GF-D8 (cell line): ENCODE measurements around the gene ATP7A.

Experiments used
- DNase-seq: peaks from one replicate; lab custom pipeline; 2025; lab: John Stamatoyannopoulos, UW

ATP7A gene

DNA sequence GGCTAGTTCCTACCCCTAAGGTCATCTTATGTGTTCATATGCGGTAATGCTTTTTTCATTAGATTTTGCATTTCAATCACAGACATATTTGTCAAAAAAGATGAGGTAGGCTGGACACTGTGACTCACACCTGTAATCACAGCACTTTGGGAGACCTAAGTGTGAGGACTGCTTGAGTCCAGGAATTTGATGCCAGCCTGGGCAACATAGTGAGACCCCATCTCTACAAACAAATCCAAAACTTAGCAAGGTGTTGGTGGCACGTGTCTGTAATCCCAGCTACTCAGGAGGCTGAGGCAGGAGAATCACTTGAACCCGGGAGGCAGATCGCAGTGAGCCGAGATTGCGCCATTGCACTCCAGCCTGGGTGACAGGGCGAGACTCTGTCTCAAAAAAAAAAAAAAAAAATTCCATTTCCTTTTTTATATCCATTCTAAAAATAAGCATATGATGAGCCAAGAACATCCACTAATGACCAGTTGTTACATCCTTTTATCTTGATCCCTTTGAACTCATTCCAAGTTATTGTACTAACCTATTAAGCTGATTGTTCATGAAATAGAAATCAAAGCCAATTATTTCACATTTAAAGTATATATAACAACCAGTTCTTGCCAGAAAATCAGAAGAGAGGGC lies 35.5 kb downstream of the ATP7A start:
- DNase-seq: no peak

DNA sequence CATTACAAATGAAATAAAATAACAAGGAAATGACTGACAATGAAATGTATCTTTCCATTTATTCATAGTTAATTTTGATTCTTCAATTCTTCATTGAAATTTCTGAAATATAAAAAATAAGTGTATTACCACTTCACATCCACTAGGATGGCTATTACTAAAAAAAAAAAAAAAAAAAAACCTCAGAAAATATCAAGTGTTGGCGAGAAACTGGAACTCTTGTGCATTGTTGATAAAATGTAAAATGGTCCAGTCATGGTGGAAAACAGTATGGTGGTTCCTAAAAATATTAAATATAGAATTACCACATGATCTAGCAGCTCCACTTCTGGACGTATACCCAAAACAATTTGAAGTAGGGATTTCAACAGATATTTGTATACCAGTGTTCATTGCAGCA lies 36.1 kb downstream of the ATP7A start:
- no peak for DNase-seq

GRCh38 chrX:77949840-77950239 lies 39.3 kb downstream of the ATP7A start:
- DNase-seq: no peak

GRCh38 chrX:77952173-77952572 lies 41.7 kb downstream of the ATP7A start:
- no peak for DNase-seq

DNA sequence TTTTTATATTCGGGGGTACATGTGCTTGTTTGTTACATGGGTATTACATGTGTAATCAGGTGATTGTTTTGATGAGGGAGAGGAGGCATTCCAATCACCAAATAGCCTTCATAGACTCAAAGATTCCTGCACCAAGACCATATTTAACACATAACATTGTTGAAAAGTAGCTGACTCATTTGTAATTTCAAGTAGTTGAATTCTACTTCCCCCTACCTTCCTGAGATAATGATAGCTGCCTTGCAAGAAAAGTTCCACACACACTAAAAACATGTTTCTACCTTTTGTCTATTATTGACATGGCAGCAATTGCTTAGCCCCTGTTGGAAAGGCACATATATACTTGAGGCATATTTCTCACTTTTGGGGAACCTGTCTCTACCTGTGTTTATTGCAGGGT lies 42.8 kb downstream of the ATP7A start:
- no peak for DNase-seq

DNA sequence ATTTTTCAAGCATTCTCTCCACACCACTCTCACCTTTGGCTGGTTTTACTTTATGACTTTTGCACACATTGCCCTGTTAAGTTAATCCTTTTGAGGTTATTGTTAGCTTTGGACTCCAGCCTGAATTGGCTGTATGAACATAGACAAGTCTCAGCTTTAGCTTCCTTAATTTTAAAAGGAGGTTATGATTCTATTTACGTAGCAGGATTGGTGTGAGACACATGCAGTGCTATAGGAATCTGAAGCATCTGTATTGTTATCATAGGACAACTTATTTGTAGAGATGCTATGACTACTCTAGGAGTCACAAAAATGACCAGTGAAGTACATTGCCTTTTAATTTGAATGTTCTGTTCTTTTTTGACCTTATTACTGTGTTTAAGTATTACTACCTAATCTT lies 43.2 kb downstream of the ATP7A start:
- no peak for DNase-seq

DNA sequence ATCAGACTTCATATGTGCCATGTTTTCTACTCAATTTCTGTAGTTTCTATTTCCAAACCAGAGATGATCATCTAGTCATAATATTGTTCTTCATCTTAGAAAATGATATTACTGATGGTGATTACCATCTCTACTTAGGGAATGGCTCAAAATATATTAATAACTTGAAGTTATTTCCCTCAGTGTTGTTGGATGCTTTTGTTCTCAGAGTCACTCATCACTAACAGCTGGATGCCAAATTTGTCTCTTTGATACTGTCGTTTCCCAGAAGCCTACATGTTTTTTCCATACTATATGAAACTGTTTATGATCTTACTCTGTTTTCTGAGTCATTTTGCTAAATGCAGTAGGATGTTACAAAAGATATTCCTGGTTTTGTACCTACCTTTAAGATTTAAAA lies 50.1 kb downstream of the ATP7A start:
- no peak for DNase-seq

DNA sequence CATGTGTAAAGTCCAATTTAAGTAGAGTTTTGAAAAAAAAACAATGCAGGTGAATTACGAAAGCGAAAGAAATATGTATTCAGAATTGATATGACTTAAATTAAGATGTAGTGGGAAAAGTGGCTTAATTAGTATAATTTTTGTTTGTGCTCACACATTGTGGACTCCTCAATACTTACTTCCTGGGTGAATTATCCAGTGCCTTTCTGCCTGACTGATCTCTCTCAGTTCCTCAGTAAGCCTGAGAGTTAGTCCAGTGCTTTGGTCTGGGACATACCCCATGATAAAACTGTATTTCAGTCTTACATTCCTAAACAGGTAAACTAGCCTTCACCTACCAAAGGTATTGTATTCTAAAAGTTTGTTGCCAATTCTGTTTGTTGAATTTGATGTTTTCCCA lies 50.6 kb downstream of the ATP7A start:
- no peak for DNase-seq

GRCh38 chrX:77962068-77962902 lies 51.8 kb downstream of the ATP7A start:
- DNase-seq: no peak

- no peak for DNase-seq
Observed at GRCh38 chrX:77966361-77966760, 55.9 kb downstream of the ATP7A start.

DNA sequence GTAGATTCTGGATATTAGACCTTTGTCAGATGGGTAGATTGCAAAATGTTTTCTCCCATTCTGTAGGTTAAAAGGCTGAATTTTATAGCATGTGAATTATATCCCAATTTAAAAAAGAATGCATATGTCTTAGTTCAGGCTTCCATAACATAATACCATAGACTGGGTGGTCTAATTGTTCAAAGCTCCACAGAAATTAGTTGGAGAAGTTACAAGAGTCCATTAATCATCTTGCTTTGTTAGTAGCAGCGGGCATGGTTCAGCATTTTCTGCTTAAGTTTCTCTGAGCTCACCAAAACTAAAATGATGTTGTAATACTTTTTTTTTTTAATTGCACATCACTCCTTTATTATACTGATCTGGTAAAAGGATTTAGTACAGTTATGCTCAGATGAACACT lies 57.1 kb downstream of the ATP7A start:
- no peak for DNase-seq

- no peak for DNase-seq
Observed at GRCh38 chrX:77969538-77969937, 59.0 kb downstream of the ATP7A start, which contains the start of gene PGAM4. Gene PGAM4, minus strand, starts transcription at chrX:77969638. Its CDS starts 0 bp downstream, at chrX:77969638.

DNA sequence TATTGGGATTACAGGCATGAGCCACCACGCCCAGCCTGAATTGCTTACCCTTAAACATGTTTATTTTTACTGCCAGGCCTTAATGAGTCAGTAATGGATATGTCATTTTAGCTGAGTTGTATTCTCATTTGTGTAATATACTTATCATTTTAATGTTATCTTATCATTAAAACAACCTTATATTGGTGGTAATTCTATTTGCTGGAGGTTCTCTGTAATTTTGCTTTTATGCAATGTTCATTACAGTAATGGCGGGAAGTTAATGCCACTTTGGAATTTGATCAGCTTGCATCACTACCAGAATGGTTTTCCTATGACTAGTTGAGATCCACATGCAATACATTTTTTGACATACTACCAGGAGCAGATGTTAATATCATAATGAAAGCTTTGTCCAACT lies 65.3 kb downstream of the ATP7A start:
- no peak for DNase-seq

DNA sequence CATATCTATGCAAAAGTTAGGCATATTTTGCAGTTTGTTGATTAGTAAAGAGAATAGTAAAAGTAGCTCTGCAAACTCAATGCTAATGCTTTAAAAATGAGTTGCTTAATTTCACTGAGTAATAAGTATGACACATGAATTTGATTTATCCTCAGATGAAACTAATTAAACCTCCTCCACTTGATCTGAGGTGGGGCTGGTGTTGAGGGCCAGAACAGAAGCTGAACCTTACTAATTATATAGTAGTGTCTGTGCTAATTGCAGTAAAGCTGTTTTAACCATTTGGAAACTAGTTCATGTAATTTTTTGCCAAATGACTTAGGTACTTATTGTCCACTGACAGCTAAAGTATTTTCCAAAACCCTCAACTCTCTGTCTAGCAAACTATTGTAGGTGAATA lies 66.6 kb downstream of the ATP7A start:
- no peak for DNase-seq

DNA sequence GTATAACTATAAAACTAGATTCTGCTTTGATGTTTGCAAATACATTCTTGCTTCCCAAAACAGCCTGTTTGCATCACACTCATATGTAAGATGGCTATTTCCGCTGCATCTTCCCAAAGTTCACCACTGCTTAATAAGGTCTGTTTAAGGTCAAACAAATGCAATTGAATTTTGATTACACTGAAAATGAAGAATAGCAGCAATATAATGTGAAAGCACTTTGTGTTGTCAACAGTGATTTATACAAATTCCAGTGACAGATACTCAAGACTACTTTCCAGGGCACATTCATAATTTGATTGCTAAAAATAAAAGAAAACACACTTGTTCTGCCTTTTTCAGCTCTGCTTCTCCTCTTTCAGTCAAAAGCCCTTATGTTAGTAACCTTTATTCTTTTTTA lies 67.0 kb downstream of the ATP7A start:
- DNase-seq: no peak

DNA sequence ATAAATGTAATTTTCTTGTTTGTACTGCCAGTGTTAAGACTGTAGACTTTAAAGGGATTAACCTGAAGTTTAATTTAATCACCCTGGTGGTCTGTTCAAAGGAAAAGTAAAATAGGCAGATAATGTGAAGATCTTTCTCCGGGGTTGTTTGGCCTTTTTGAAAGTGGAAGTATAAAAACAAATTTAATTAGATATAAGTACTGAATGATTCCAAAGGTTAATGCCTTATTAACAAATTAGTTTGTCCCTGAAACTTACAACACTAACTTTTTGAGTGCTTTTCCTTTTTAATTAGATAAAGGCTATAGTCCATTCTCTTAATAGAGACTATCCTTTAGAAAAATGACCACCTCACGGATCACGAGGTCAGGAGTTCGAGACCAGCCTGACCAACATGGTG lies 69.4 kb downstream of the ATP7A start:
- DNase-seq: no peak

GRCh38 chrX:78011846-78012245 lies 101.4 kb downstream of the ATP7A start:
- DNase-seq: no peak

GRCh38 chrX:78019586-78020483 lies 109.3 kb downstream of the ATP7A start:
- DNase-seq: no peak

DNA sequence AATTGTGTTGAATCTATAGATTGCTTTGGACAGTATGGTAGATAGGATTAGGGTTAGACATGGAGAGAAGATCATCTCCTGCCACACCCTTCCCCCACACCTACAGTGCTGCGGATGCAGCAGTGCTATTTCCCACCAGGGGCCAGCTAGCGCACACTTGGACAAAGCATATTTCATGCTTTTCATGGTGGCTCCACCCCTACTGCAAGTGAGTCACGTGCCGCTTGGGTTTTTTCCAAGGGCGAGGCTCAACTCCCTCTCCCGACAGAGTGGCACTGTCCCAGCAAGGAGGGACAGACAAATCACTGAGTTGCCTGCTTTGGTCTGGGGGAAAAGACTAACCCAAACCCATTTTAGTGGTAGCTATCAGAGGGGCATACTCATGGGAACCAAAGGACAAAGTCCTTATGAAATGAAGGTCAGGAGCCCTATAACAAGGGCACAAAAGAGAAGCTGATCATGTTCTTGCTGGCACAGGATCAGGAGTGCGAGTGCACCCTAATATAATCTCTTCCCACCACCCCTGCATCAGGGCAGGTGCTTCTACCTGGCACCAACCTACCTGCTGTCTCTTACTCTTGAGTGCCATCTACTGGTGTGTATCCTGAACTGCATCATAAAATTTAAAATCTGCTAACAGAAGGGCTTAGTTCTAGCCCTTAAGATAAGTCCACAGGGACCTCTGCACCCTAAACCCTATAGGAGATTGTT lies 114.0 kb downstream of the ATP7A start:
- no peak for DNase-seq

GRCh38 chrX:78027798-78028197 lies 117.3 kb downstream of the ATP7A start:
- no peak for DNase-seq

DNA sequence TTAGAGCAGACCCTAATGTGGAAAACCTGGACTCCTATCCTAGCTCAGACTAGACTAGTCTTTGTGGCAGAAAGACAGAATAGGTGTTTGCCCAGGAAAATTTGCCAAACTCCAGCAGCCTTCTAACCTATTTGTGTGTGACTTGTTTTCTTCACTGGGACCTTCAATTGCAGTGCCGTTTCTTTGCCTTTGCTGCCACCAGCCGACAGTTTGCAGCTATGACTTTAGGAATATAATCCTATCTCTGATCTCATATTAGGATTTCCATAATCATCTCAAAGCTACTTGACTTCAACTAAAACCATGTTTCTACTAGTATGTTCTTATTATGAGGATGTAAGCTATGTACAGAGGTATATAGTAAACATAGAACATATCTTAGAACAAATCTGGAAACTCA lies 119.2 kb downstream of the ATP7A start:
- peak; percentile 2 for DNase-seq

- no peak for DNase-seq
Observed at GRCh38 chrX:78035061-78035460, 124.6 kb downstream of the ATP7A start.
